Left lobe of liver (tissue), 2 donors: Measurements from ENCODE around the gene CHAF1A. TPM values are rescaled to one million over a fixed set of nuclear protein-coding genes. Genes with fewer than 3 reads are reported as not detected.

Source experiments
- ATAC-seq: fragments of 200-7000 bp; cut with Tn5 transposase; one replicate; pipeline ENCODE4 v1.9.1; 2020; ENCODE audit warnings: mild to moderate bottlenecking, moderate library complexity
- DNase-seq: peaks from one replicate; pipeline ENCODE4 v3.0.0-alpha.2; 2020; ENCODE audit warnings: low spot score
- total RNA-seq: library from RNA; stranded (reverse); gene quantifications from one replicate; pipeline ENCODE4 v1.2.1, GENCODE V29; 2021
- donor health status: DM: no; HTN: no; CAD: no; lungs with moderate emphysema.
- donor health status: DM: no; HTN: yes; CAD: no.

The CHAF1A gene
- total RNA-seq, 1 donor from 2014 or later = 3.3 TPM

GRCh38 chr19:4401769-4402170 lies 670 bp upstream of the CHAF1A start:
- DNase-seq (no peak), ATAC-seq (no peak)

DNA sequence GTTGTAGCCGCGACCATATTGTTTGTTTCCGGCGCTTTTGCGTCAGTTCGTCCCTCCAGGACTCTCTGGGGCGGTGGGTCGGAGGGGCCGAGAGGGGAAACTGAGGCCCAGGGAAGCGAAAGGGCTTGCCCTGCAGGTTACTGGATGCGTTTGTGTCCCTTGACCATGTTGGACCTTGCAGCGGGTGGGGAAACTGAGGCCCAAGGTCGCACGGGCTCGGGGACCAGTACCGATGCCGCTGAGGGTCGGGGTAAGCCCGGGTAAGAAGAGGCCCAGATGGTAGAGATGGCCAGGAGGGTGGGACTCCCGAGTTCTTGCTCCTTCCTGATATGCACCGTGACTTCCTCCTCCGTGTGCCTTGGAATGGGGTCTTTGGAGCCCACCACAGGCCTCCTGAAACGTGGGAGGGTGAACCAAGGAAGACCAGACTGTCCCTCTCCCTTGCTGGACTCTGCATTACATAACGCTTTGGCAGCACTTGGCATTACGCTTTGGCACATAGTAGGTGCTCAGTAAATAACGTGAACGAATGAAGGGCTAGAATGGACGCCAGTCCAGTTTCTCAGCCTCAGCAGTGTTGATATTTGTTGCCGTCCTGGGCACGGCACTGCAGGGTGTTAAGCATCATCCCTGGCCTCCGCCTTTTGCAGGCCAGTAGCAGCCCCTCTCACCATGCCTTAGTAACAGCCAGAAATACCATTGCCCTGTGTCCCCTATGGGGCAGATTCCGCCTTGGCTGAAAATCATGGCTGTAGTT lies 743 bp downstream of the CHAF1A start:
- ATAC-seq (no peak), DNase-seq (peak; percentile 55)

DNA sequence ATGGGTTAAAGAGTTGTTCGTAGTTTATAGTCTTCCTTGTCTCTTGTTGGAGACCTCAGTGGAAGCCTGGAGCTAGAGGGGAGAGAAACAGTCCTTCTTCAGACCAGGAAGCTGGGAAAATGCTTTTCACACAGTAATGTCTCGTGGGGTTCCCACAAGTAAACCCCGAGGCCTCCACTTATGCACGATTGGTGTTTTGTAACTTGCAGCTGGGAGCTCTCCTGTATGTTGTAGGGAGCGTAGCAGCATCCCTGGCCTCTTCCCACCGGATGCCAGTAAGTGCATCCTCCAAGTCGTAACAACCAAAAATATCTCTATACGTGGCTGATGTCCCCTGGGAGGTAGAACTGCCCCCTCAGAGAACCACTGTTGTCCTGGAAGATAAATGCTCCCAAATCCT lies 3.5 kb downstream of the CHAF1A start:
- ATAC-seq = no peak
- DNase-seq = no peak

GRCh38 chr19:4406626-4407025 lies 4.2 kb downstream of the CHAF1A start:
- ATAC-seq (no peak), DNase-seq (no peak)

- no peak for ATAC-seq
- DNase-seq = no peak
These were observed 6.9 kb downstream of the CHAF1A start for GRCh38 chr19:4409123-4409933.

- DNase-seq (no peak), ATAC-seq (no peak)
These were observed 11.1 kb downstream of the CHAF1A start for GRCh38 chr19:4413588-4413987.

GRCh38 chr19:4414144-4414799 lies 11.8 kb downstream of the CHAF1A start:
- DNase-seq (no peak), ATAC-seq (no peak)

- DNase-seq = no peak
These were observed 12.4 kb downstream of the CHAF1A start for GRCh38 chr19:4414800-4415321.

GRCh38 chr19:4415352-4415751 lies 12.9 kb downstream of the CHAF1A start:
- ATAC-seq = peak; percentile 14
- DNase-seq = no peak

More at GRCh38 chr19:4414800-4415321, 12.4 kb downstream of the CHAF1A start:
- peak; percentile 60 for ATAC-seq

- DNase-seq (no peak), ATAC-seq (no peak)
These were observed 13.8 kb downstream of the CHAF1A start for GRCh38 chr19:4416268-4416667.

DNA sequence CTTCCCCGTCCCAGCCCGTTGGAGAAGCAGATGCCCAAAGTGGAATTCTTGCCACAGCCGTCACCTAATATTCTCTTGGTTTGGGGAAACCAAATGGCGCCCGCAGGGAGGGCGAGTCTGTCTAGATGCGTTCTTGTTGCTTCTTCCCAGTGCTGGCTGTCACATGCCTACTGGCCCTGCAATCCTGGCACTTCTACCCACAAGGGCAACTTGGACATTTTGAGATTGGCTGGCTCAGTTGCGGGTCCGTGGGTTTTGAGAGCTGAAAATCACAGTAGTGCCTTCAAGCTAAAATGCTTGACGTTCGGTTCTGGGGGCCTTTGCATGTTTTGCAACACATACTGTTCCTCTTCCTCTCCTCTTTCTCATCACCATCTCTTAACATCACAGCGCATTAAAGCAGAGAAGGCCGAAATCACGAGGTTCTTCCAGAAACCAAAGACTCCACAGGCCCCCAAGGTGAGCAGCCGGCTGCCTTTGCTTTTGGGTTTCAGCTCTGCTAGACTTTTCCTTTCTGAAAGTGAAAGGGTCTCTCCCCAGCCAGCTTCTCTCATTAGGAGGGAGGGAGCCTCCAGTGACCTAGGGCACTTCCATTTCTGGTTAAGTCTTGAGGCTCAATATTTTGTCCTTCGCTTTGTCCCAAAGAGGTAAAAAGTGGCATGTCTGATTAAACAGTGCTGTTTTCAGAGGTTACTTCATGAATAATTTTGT lies 21.1 kb downstream of the CHAF1A start:
- ATAC-seq (no peak), DNase-seq (no peak)

DNA sequence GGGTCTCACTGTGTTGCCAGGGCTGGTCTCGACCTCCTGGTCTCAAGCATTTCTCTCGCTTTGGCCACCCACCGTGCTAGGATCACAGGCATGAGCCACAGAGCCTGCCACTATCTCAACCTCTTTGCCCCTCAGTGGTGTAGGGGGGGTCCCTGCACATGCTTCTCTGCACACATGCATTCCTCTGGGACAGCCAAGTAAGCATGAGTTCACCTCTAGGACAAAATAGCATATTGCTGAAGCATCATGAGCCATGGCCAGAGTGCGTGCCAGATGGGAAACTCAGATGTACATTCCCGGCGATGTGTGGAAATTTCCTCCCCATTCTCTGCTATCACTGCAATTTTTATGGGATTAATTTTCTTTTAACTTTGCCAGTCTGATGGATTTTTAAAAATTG lies 23.1 kb downstream of the CHAF1A start:
- no peak for DNase-seq
- no peak for ATAC-seq

DNA sequence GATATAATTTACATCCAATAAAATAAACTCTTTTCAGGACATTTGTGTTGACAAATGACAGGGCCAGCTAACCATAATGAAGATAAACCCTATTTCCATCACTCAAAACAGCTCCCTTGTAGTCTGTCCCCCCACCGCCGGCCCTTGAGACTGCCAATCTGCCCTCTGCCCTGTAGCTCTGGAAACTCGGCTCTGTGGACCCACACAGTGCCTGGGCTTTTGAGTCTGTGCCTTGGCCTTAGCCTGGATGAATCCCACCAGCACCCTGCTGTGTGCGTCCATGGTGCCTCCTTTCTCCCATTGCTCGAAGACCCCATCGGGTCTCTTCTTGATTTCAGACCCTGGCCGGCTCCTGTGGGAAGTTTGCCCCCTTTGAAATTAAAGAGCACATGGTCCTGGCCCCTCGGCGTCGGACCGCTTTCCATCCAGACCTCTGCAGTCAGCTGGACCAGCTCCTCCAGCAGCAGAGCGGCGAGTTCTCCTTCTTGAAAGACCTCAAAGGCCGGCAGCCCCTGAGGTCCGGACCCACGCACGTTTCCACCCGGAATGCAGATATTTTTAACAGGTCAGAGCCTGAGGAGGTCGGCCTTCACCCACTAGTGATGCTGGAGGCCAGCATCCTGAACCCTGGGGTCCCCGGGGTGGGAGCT lies 26.0 kb downstream of the CHAF1A start:
- ATAC-seq = no peak
- DNase-seq = no peak

GRCh38 chr19:4429256-4429655 lies 26.8 kb downstream of the CHAF1A start:
- ATAC-seq = no peak
- DNase-seq = no peak

GRCh38 chr19:4429771-4430171 lies 27.3 kb downstream of the CHAF1A start:
- DNase-seq (no peak), ATAC-seq (no peak)

GRCh38 chr19:4430760-4431159 lies 28.3 kb downstream of the CHAF1A start:
- DNase-seq (no peak), ATAC-seq (no peak)

- no peak for ATAC-seq
These were observed 28.9 kb downstream of the CHAF1A start for GRCh38 chr19:4431296-4431695.

DNA sequence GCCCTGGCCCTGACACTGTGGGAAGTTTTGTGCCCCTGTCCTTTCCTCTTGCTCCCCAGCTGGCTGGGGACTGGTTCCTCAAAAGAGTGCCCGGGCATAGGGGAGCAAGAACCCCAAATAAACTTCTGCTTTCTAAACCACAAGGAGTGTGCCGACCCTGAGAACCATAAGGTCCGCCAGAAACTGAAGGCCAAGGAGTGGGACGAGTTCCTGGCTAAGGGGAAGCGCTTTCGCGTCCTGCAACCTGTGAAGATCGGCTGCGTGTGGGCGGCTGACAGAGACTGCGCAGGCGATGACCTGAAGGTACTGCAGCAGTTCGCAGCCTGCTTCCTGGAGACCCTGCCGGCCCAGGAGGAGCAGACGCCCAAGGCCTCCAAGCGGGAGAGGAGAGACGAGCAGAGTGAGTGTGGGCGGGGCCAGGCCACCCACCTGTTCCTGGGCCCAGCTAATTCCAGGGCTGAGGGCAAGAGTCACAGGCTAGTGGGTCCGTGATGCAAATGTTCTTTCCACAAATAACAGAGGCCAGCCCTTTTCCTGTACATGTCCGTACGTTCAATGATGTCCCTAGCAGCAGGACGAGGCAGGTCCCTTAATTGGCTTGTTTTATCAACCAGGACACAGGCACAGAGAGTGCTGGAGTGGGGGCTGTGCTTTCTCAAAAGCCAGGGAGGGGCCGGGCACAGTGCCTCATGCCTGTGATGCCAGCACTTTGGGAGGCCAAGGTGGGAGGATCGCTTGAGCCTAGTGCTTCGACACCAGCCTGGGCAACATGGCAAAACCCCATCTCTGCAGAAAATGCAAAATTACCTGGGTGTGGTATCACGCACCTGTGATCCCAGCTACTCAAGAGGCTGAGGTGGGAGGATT lies 29.6 kb downstream of the CHAF1A start:
- ATAC-seq (peak; percentile 43), DNase-seq (no peak)

More at GRCh38 chr19:4431296-4431695, 28.9 kb downstream of the CHAF1A start:
- DNase-seq = no peak

GRCh38 chr19:4432918-4433506 lies 30.6 kb downstream of the CHAF1A start:
- no peak for ATAC-seq
- DNase-seq = no peak
